Daoy (cell line): Measurements from ENCODE around the gene ELF5. TPM values are rescaled to one million over a fixed set of nuclear protein-coding genes. Genes with fewer than 3 reads are reported as not detected.

Experiments
- DNase-seq: peaks from one replicate; pipeline ENCODE4 v3.0.0-alpha.2; 2015; ENCODE audit warnings: low read depth
- total RNA-seq: library from RNA; depleted of rRNA; stranded (reverse); fragments of >200 nt; shearing (Covaris generic); gene quantifications from 2 replicates; pipeline ENCODE4 v1.2.3, GENCODE V29; 2014

The ELF5 gene
- total RNA-seq, 1 experiment from 2014 or later: not detected

DNA sequence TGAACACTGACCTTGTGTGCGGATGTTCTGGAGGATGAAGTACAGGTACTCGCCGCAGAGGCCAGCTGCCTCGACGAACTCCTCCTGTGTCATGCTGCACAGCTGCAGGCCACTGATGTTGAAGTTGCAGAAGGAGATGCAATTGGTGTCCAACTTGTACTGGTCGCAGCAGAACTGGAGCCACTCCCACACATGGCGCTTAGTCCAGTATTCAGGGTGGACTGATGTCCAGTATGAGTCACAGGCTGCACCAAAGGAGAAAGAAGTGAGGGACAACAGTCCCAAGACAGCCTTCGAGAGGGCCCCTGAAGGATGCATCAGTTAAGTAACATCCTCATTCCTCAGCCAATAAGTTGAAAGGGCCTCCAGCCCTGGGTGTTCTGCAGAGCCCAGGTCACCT lies 20.1 kb downstream of the ELF5 start:
- DNase-seq: no peak

DNA sequence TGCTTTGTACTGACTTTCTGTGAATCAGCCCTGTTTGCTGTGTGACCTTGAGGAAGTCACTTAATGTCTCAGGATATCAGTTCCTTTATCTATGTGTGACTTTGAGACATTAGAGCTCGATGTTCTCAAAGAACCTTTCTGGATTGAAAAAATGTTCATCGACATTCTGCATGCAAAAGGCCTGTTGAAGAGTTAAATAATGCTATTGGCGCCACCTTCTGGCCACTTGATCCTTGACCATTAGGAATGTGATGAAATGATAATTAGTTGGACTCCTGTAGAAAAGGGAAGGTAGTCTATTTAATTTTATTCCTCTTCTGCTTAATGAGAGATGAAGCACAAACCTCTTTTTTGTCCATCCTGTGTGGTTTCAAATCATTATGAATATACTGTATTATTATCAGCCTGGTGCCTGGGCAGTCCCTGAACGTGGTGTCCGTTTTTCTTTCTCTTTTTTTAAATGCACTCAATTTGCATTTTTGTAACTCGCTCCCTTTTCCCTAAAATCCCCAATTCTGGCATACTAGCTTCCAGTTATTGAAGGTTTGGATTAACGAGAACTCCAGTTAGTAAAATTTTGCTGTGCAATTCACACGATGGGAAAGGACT lies 20.7 kb downstream of the ELF5 start:
- DNase-seq: peak; percentile 62

DNA sequence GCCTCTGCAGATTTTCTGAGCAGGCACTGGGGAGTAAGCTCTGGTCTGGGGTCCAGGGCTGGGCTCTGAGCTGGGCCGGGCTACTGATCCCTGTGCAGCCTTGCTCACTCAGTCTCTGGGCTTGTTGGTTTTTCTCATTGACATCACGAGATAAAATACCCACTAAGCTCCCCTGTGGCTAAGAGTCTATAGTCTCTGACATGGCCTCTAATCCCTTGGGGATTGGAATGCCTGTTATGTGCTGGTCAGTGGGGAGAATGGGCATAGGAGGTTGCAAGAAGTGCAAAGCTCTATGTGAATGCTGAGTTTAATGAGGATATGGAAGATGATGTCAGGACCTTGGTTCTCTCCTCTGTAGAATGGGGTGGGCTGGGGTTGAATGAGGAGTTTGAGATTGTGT lies 23.3 kb downstream of the ELF5 start:
- no peak for DNase-seq

DNA sequence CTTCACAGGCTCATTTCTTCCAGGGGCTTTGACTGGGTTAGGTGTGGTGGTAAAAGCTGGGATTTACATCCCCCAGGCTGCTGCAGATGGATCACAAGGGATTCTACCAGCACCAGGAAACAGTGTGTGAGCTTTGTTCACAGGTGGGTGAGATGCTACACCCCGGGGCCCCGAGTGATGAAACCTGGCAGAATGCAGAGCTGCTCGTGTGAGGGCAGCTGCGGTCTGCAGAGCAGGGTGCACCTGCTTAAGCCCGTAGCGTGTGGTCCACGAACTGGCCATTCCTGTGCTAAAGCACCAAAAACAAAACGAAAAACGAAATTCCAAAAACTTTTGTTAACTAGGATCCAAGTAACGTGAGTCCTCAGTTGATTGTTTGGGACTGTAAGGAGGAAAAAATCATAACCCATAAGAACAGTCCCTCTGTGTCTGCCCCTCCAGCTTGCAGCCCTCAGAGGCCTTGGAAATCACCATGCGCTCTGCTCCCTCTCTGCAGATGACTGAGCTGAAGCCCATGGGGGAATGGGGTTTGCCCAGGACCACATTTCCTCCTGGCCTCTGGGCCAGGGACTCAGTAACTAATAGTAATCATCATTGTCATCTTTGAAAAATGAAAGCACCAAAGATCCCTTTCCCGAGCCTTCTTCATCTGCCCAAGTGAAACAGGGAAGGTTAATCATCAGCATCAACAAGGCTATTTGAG lies 24.6 kb downstream of the ELF5 start:
- DNase-seq: no peak

DNA sequence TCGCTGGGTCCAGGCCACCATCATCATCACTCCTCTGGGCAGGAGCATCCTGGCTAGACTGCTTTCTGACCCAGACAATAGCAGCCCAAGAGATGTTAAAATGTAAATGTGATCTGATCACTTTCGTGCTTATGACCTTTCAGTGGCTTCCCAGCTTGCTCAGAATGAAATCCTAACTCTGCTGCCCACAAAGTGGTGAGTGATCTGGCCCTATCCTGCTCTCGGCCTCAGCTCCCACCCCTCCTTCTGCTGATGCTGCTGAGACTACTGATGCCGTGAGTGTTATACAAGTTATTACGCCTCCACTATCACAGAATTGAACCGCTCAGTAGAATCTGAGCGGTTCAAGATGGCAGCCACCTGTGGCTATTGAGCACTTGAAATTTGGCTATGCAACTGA lies 26.2 kb downstream of the ELF5 start:
- DNase-seq: no peak

DNA sequence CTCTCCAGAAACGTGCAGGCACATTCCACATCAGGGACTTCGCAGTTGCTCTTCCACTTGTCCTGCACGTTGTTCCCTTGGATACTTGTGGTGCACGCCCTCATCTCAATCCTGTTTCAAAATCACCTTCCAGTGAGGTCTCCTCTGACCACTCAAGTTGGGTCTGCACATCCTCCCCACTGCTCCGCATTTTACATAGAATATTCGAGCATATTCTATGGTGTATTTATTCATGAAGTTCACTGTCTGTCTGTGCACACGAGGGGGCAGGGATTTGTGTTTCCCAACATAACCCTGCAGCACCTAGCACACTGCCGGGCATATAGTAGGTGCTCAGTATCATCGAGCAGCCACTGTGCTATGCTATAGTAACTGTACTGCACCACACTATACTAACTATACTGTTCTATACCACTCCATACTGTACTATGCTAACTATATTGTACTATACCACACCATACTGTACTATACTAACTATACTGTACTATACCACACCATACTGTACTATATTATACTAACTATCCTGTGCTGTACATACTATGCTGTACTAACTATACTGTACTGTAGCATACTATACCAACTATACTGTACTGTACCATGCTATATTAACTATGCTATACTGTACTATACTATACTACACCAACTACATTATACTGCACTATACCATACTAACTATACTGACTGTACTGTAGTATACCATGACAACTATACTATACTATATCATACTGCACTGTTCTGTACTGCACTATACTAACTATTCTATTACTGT lies 30.3 kb downstream of the ELF5 start:
- no peak for DNase-seq

DNA sequence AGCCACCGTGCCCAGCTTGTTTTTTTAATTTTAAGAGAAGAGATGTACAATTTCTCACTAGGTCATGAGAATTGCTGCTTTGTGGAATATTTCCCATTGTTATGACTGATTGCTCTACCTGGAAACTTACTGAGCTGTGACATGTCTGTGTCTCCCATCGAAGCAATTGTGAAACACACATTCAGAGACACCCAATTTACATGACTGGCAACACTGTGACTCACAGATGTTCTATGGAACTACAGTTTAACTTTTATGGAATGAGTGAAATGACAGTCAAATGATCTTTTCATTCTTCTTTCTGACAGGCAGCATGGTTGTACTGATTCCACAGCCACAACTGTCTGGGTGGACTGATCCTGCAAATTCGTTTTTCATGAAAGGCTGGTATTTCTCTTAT lies 32.3 kb downstream of the ELF5 start:
- no peak for DNase-seq

DNA sequence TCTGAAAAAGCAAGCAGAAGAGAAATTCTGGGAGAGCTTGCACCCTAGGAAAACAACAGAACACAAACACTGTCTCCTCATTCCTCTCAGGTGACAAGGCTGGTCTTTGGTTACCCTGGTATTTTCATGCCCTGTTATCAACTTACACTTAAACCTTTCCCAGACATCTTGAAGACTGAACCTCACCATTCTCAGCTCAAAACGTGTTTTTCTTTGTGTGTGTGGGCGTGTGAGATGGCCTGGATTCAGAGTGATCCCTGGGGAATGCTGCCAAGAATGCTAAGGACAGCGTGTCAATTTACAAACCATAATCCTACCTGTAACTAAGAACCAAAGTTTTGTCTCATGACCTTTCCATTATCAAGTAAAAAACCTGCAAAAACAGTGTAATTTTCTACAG lies 33.3 kb downstream of the ELF5 start:
- peak; percentile 37 for DNase-seq

DNA sequence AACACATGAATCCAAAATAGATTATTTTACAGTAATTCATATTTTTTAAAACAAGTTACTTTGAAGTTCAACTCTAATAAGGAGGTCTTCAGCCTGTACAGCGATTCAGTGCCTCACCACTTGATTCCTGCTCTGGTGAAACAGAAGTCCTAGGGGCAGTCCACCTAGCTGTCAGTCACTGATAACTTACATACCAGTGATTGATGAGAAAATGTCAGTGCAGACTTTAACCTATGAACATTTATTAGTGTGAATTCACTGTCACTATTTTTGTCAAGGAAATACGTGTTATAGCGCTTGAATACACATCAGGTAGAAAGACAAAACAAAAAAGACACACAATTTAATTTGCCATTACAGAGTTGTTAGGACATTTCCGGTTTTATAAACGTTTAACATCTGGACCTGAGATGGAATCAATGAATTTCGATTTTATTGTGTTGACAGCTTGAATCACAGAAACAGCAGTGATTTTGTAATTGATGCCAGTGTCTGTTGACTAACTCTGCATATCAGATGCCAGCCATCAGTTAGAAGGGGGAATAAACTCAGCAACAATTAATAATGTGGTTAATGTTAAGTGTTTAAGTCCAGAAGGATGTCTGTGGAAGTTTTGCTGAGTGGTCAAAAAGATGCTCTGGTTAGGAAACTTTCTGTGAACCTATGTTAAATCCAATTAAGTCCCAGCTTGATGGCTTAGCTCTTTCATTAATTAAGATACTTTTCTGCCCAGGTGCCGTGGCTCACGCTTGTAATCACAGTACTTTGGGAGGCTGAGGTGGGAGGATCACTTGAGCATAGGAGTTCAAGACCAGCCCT lies 34.5 kb downstream of the ELF5 start:
- no peak for DNase-seq

DNA sequence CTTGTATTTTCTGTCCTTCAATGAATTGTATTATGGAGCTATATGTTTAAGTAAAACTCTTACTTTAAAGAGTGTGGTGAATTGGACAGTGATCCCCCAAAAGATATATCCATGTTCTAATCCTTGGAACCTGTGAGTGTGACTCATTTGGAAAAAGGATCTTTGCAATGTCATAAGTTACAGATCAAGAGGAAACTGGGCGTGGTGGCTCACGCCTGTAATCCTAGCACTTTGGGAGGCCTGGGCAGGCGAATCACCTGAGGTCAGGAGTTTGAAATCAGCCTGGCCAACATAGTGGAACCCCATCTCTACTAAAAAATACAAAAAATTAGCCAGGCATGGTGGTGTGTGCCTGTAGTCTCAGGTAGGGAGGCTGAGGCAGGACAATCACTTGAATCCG lies 36.7 kb downstream of the ELF5 start:
- no peak for DNase-seq

DNA sequence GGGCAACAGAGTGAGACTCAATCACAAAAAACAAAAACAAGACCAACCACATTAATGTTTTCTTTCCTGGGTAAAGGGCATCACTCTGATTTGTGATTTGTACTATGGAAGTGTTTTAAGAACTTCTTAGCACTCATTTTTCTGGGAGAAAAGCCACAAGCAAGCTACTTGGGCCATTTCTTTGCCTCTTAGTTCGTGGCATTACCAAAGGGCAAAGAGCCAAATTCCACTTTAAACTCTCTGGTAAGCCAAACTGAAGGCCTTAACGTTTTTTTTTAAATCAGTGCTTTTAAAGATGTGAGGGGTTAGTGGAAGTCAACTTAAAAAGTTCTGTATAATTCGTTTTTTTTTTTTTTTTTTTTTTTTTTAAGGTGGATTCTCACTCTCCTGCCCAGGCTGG lies 37.9 kb downstream of the ELF5 start:
- no peak for DNase-seq

DNA sequence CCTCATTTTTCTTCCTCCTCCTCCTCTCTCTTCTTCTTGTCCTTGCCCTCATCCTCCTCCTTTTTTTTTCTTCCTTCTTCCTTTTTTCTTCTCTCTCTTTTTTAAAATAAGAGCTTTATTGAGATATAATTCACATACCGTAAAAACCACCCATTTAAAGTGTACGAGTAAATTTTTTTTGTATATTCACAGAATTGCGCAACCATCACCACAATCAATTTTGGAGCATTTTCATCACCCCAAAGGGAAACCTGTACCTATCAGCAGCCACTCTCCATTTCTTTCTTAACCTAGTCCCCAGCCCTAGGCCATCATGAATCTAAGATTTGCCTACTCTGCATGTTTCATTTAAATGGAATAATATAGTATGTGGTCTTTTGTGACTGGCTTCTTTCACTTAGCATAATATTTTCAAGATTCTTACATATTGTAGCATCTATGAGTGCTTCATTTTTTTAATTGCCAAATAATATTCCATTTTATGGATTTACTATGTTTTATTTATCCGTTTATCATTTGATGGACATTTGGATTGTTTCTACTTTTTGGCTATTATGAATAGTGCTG lies 39.9 kb downstream of the ELF5 start:
- no peak for DNase-seq

DNA sequence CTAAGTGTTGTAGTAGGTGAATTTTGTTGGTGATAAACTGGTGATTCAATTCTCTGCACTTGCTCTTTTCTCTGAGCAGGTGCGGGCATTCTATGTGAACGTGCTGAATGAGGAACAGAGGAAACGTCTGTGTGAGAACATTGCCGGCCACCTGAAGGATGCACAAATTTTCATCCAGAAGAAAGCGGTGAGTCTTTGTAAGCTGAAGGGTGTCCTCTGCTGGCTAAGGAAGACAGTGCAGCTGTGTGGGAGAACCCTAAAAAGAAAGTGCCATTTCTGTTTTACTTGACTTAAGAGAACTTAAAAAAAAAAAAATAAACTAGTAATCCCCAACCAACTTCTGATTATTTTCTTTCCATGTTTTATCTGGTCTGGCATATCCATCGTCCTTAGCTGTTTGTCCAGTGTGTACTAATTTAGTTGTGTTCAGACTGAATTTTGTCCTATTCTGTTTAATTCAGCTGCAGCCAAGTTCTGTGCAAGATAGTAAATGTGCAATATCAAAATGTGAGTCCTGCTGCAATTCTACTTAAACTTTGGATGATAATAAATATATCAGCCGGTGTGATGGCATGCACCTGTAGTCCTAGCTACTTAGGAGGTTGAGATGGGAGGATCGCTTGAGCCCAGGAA lies 45.3 kb downstream of the ELF5 start:
- peak; percentile 29 for DNase-seq

DNA sequence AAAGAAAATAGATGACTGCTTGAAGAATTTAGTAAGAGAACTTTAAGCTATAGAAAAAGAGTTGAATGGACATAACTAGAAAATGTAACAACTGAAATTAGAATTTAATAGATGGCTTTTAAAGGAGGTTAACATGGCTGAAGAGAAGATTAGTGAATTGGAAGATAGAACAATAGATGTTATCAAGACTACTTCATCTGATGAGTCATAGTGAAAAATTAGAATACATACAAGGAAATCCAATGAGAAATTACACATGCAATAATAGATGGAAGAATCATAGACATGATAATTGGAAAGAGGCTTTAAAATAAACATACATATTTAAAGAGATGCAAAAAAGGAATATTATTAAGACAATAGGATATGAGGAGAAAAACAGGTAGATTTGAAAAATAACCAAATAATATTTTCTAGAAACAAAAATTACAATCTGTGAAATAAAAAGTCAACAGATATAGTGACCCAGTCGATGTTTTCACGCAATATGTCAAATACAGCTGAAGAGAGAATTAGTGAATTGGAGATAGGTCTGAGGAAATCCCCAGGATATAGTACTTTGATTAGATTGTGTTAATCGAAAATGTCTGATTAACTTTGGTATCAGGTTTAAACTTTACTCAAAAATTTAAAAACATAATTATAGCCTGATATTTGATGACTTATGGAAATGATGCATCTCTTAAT lies 46.6 kb downstream of the ELF5 start:
- DNase-seq: no peak

DNA sequence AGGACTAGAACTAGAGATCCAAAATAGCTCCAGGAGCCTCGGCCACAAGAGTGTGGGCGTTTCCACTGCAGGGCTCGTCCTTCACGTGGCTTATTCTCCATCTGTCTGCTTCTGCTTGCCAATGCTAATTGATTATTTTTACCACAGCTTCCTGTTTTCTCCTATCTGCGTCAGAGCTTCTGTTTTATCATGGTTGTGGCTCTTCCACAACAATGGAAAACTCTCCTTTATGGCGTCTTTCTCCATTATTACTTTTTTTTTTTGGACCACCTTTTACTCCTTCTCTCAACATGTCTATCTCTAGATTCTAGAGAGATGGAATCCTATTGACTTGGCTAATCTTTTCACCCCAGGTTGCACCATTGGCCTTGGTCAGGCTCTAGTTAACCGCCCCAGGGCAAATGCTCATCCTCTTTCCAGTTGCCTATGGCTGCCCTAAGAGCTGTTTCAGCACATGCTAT lies 49.0 kb downstream of the ELF5 start:
- DNase-seq: no peak

DNA sequence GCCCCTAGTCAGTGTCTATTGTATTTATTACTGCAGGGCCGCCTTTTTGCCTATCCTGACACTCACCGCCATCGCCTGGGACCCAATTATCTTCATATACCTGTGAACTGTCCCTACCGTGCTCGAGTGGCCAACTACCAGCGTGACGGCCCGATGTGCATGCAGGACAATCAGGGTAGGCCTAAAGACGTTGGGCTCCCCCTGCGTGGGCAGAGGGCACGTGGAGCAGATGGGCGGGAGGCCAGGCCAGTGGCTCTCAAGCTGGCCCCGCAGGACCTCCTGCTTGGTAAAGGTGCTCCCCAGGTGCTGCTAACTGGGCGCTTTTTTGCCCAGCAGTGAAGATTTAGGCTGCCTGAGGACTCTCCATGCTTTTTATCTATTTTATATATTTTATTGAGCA lies 52.4 kb downstream of the ELF5 start:
- no peak for DNase-seq

DNA sequence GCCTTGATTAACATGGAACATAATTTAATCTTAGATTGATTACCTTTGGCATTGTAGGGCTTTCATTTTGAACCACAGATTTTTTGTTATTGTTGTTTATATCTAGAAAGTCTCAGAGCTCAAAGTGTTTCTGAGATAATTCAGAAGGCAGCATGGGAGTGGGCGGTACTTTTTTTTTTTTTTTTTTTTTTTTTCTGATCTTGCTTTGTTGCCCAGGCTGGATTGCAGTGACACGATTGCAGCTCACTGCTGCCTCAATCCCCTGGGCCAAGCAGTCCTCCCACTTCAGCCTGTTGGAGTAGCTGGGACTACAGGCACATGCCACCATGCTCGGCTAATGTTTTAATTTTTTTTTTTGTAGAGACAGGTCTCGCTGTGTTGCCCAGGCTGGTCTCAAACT lies 53.3 kb downstream of the ELF5 start:
- no peak for DNase-seq

DNA sequence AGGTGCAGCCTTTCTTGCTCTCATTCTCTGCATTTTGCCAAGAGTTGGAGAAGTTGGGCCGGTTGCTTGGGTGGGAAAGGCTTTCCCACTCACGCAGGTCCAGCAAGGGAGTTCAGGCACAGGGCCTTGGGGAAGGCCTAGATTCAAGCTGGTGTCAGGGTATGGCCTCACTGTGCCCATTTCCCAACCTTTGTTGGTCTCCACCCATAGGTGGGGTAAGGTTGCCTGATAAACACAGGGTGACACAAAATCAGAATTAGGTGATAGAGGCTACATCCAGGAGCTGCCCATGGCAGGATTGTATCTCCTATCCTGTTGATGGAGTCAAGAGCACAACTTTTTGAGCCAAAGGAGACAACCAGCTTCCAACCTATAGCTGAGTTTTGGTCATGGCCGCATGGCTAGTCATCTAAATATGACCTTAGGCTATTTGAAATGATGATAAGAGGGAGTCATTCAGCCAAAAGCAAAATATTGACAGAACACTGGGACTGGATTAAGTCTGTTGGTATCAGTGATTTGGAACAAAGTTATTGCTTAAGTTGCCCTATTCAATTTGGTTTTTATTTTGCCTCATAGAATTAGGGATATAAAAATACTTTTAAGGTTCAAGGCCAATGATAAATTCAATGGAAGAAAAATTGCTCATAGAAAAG lies 54.0 kb downstream of the ELF5 start:
- no peak for DNase-seq

DNA sequence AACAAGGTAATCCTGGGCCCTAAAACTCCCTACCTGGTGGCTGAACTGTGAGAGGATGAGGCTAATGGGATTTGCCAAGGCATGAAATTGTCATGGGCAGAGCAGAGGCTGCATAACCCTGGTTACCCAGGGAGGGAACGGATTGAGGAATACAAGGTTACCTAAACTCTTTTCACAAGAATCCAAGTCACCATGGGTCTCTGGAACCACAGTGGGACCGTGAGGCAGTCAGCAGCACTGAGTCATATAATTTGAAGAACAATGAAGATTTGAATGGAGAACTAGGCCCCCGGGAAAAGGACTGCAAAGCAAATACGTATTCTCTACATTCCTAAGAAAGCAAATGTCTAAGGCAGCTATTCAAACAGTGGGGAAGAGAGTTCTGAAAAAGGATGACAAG lies 55.1 kb downstream of the ELF5 start:
- DNase-seq: no peak

DNA sequence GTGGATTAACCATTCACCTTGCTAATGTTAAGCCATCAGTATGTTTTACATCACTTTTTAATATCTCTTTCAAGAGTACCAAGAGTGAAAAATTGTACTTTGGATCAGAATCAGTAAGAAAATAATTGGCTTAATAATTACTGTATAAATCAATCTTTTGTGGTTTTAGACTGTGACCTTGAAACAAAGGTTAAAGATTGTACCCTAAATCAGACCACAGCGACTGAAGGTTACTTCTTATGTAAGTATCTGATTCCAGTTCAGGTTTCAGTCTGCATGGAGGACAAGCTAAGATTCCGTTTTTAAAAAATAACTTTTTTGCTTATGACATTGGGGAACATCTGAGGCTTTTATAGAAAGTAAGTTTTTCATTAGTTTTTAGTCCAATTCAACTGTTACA lies 56.0 kb downstream of the ELF5 start:
- DNase-seq: no peak
